ENCODE results near the gene FAM193B. TPM values are rescaled to one million over a fixed set of nuclear protein-coding genes. Genes with fewer than 3 reads are reported as not detected.
A peak's percentile ranks its signal among the peaks of the same experiment; 100 is the strongest.

Gene FAM193B
- total and polyA plus RNA-seq, 2 donors (not counting 1 experiment from before 2014, with no cell fraction given) = 227 to 301 TPM

GRCh38 chr5:177472460-177473442 lies 81.6 kb downstream of the FAM193B start:
- Histone ChIP-seq H3K9me3 (ENCODE audit: control extremely low read depth in 1 of 3, control insufficient read depth in 2 of 3, insufficient read depth in 1 of 3, low read length in 2 of 3) (no peaks in the 10 kb centered on the region), H3K27ac (ENCODE audit: low read length in 2 of 2) (no peak overlapping the region), H3K9ac (ENCODE audit: low read length) (peak overlapping the region; percentile 57), H2AFZ (ENCODE audit: insufficient read depth, low read depth, low read length, poor library complexity, severe bottlenecking) (peak overlapping the region; percentile 65), H3K4me1 (ENCODE audit: control insufficient read depth in 2 of 2, insufficient read depth in 2 of 2, low read length in 2 of 2) (peaks cover 7 to 15% of the 10 kb centered on the region in 2 donors), H4K20me1 (ENCODE audit: control insufficient read depth, insufficient read depth, low read length, poor library complexity, severe bottlenecking) (peaks cover 11% of the 10 kb centered on the region), H3K36me3 (replicated peaks in 1 of 2; ENCODE audit: control extremely low read depth in 1 of 2, control insufficient read depth in 1 of 2, extremely low read depth in 1 of 2, insufficient read depth in 2 of 2, low read length in 1 of 2) (no peaks in the 10 kb centered on the region), H3K4me3 (ENCODE audit: control extremely low read depth in 1 of 5, extremely low read depth in 1 of 5, insufficient read depth in 1 of 5, low read depth in 2 of 5, low read length in 4 of 5) (peak overlapping the region in 3 of 5 experiments; percentile 41 to 60 (median 49)), H3K79me2 (ENCODE audit: control insufficient read depth, insufficient read depth, low read length) (no peaks in the 10 kb centered on the region), H3K4me2 (replicated peaks; ENCODE audit: low read depth, low read length, poor library complexity, severe bottlenecking) (peak overlapping the region; percentile 96), H3K27me3 (replicated peaks in 1 of 4; ENCODE audit: control extremely low read depth in 1 of 4, control insufficient read depth in 3 of 4, insufficient read depth in 4 of 4, low read length in 3 of 4) (peaks cover 0 to 24% (median 7%) of the 10 kb centered on the region in 4 experiments)
- POLR2A ChIA-PET = no interaction called here
- peak; percentile 60 for ATAC-seq (ENCODE audit: low read depth)
- CTCF ChIA-PET = interaction anchor here (1.2 to 2.4 kb wide), 4 partner anchors 16 to 82 kb away, joined by 3 to 10 read pairs (median 7); no protein-coding TSS in a partner anchor
- Mint-ChIP-seq H3K4me1 (peaks cover 17% of the 10 kb centered on the region), H3K27me3 (peaks cover 13% of the 10 kb centered on the region), H3K9me3 (ENCODE audit: insufficient read depth) (no peaks in the 10 kb centered on the region), H3K27ac (no peak overlapping the region), H3K4me3 (peak overlapping the region; percentile 81)
- WGBS (ENCODE audit: insufficient coverage) = under 1% methylated on average over 86 of the region's 93 CpGs
- TF ChIP-seq CTCF (IDR thresholded peaks at IDR 0.05) (no peak), EZH2 (IDR thresholded peaks at IDR 0.05; ENCODE audit: borderline replicate concordance, insufficient read depth, low read depth, low read length, poor library complexity, severe bottlenecking) (peak; percentile 76)
- intact Hi-C loops (cut with micrococcal nuclease) = no loop called here
- peak; percentile 62 for DNase-seq
